MM.1S (cell line): ENCODE measurements around the gene ZNF446.

Experiments
- CTCF ChIP-seq: fragments of 300-600 bp; sonication (generic); IDR thresholded peaks from 2 replicates; pipeline ENCODE4 v1.5.1; 2016; ENCODE audit warnings: antibody characterized with exemption, low read length, mixed read lengths
- EZH2 ChIP-seq: fragments of 300-600 bp; sonication (generic); optimal IDR thresholded peaks from 2 replicates; pipeline ENCODE3; 2017; ENCODE audit warnings: low read depth, mild to moderate bottlenecking, antibody characterized with exemption, low read length, mixed read lengths

- TF ChIP-seq CTCF (no peak), EZH2 (no peak)
Measured at GRCh38 chr19:58466089-58466759, 9.9 kb upstream of the ZNF446 start.
